ENCODE results near the gene HCN2. TPM values are rescaled to one million over a fixed set of nuclear protein-coding genes. Genes with fewer than 3 reads are reported as not detected.

The HCN2 gene
- total and polyA plus RNA-seq, 10 of the 15 experiments (the other 5 are each of a cell fraction or from before 2014, with no cell fraction given) = 0.01 to 0.54 (median 0.08) TPM; not detected in 4

GRCh38 chr19:567296-567900 lies 22.3 kb upstream of the HCN2 start:
- ChIA-PET CTCF (no interaction called here), POLR2A (interaction anchor here (0.8 kb wide), 1 partner anchor 9 kb away, joined by 5 read pairs; no protein-coding TSS in a partner anchor), RAD21 (ENCODE audit: unreplicated experiment) (no interaction called here), SMC1A (ENCODE audit: uncharacterized antibody, unreplicated experiment) (no interaction called here)
- peaks cover under 1% of the 10 kb centered on the region for H3K79me2 ChIP-seq (ENCODE audit: control insufficient read depth, insufficient read depth, low read length)
- DNase-seq (ENCODE audit: low read depth, low spot score) = no peak
- TF ChIP-seq JUNB (IDR thresholded peaks at IDR 0.05) (no peak), SMAD1 (IDR thresholded peaks at IDR 0.05; ENCODE audit: low read depth, partially characterized antibody) (no peak), POLR2A (IDR thresholded peaks at IDR 0.05; ENCODE audit: low read depth, low read length) (no peak), FOXK2 (IDR thresholded peaks at IDR 0.05) (no peak), TBL1XR1 (IDR thresholded peaks at IDR 0.05; ENCODE audit: low read depth, low read length) (no peak), FOXM1 (IDR thresholded peaks at IDR 0.05; ENCODE audit: low read depth, low read length) (no peak), MYB (IDR thresholded peaks at IDR 0.05; ENCODE audit: borderline replicate concordance, low read depth, low read length) (no peak)
- TF ChIP-seq, protein P1, sequence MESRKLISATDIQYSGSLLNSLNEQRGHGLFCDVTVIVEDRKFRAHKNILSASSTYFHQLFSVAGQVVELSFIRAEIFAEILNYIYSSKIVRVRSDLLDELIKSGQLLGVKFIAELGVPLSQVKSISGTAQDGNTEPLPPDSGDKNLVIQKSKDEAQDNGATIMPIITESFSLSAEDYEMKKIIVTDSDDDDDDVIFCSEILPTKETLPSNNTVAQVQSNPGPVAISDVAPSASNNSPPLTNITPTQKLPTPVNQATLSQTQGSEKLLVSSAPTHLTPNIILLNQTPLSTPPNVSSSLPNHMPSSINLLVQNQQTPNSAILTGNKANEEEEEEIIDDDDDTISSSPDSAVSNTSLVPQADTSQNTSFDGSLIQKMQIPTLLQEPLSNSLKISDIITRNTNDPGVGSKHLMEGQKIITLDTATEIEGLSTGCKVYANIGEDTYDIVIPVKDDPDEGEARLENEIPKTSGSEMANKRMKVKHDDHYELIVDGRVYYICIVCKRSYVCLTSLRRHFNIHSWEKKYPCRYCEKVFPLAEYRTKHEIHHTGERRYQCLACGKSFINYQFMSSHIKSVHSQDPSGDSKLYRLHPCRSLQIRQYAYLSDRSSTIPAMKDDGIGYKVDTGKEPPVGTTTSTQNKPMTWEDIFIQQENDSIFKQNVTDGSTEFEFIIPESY (IDR thresholded peaks at IDR 0.05) = no peak
- no peaks in the 10 kb centered on the region for H3K27me3 ChIP-seq (replicated peaks in 1 of 2; ENCODE audit: control insufficient read depth in 2 of 2, insufficient read depth in 2 of 2, low read length in 1 of 2)
- in situ Hi-C loops (cut with MboI) = no loop called here
- H4K20me1 ChIP-seq (ENCODE audit: control insufficient read depth, insufficient read depth) = no peaks in the 10 kb centered on the region
- H3K9ac ChIP-seq (ENCODE audit: control insufficient read depth, insufficient read depth, low read length) = no peak overlapping the region
- ATAC-seq = no peak
- H3K4me3 ChIP-seq = no peak overlapping the region
- FAIRE-seq = no peak
- 98% methylated on average over 21 of the region's 22 CpGs for WGBS (ENCODE audit: insufficient coverage, insufficient replicate concordance, low lambda C conversion rate, missing lambda C conversion rate)
- H3K9me3 ChIP-seq (replicated peaks; ENCODE audit: control insufficient read depth, insufficient read depth, low read length) = no peaks in the 10 kb centered on the region; the same call in 2 of the 3 replicates
- H3K4me1 ChIP-seq (ENCODE audit: control insufficient read depth, insufficient read depth, low read length) = no peaks in the 10 kb centered on the region
- H2AFZ ChIP-seq (ENCODE audit: control insufficient read depth, low read depth, low read length) = no peak overlapping the region
- no peak overlapping the region for H3K27ac ChIP-seq (ENCODE audit: control insufficient read depth, insufficient read depth)
- H3K4me2 ChIP-seq (ENCODE audit: control insufficient read depth, insufficient read depth) = no peak overlapping the region
- intact Hi-C loops (cut with micrococcal nuclease; ENCODE audit: unreplicated experiment) = no loop called here
- no TSS peak for BruUV-seq (replicated peaks)
- no peaks in the 10 kb centered on the region for H3K36me3 ChIP-seq (ENCODE audit: control insufficient read depth in 2 of 2, insufficient read depth in 2 of 2, low read length in 1 of 2)
